ELR (cell line): Measurements from ENCODE around the gene NOL4L.

Experiments used
- DNase-seq: peaks from one replicate; pipeline ENCODE4 v3.0.0-alpha.2; 2015; ENCODE audit warnings: low read depth

The NOL4L gene

GRCh38 chr20:32523613-32524213 is 61.4 kb downstream of the NOL4L start:
- DNase-seq, result no peak

- DNase-seq, result peak; percentile 79
Observed at GRCh38 chr20:32522776-32523612, 62.1 kb downstream of the NOL4L start.

DNA sequence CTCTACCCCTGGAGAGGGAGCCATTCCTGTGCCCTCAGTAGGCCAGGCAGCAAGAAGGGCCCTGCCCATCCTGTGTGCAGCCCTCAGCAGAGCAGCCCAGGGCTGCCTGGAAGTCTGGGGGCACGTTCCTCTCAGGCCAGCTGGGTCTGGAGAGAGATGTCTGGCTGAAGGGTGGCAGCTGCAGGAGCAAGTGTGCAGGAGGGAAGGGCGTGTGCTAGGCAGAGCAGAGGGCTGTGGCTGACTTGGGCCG is 62.7 kb downstream of the NOL4L start:
- DNase-seq, result no peak

DNA sequence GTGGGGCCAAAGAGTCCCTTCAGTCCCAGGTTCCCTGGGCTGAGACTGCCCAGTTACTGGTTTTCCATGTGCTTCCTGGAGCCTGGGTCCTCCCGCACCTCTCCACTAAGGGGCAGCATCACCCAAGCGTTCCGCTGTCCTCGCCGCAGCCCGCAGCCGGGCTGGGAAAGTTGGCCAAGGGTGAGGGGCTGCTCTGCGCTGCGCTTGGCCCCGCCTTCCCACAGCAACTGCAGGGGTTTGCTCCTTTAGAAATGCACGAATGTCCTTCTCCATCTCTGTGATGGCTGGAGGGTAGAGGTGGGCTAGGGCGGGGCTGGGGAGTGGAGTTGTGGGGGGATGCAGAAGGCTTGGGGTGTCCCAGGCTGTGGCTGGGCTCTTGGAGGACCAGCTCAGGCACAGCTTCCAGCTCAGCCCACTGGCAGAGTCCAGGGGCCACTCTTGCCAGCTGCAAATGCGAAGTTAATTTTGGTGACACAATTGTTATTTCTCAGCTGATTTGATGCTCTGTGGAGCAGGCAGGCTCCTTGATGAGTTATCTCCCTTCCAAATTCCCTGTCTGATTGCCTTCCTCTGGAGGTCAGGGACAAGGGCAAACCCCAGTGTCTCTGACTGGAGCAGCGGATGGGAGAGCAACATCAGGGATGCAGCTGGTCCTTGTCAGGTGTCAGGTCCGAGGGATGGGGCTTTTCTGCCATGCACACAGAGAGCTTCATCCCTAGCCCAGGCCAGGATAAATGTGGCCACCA is 63.2 kb downstream of the NOL4L start:
- peak; percentile 77 for DNase-seq

DNA sequence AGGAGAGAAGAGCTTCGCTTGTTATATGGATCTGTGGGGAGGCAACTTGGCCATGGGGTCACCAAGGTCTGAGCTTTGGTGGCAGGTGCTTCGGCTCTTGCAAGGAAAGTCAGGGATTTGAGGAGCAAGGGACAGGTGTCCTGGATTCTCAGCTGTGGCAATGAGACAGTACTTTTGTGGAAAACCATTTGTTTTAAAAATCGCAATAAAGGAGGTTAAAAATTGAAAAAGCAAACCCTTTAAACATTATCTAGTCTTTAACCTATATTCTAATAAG is 64.3 kb downstream of the NOL4L start:
- DNase-seq, result no peak

- no peak for DNase-seq
Observed at GRCh38 chr20:32519381-32519730, 65.8 kb downstream of the NOL4L start.

DNA sequence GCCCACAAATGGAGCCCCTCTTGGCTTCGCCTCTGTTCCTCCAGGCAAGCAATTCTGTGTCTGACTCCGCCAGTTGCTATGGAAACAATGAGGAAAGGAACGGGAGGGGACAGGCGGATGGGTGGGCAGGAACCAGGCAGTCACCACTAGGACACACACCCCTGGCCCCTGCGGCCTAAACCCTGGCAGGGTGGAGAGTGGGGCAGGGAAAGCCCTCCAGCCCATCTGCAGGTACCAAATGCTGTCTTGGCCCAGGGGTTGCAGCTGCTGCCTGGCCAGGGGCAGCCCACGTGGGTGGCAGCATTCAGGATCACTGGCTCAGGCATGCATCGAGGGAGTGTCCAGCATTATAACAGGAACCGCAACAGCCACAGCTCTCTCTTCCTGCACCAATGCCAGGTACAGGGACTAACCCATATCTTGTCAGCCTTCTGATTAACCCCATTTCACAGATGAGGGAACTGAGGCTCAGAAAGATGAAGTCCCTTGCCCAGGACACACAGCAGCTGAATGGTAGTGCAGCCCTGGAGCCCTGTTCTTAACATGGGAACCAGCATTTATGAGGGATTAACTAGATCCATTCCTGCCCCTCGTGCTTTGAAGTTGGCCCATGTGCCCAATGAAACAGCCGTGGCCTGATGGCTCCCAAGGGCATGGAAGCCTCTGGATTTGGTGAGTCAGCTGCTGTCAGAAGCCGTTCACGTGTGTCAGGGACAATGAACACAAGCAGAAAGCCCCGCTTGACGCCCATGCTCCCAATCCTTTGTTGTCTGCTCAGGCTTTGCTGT is 66.3 kb downstream of the NOL4L start:
- no peak for DNase-seq

GRCh38 chr20:32517914-32518592 is 67.1 kb downstream of the NOL4L start:
- no peak for DNase-seq

GRCh38 chr20:32517518-32517873 is 67.6 kb downstream of the NOL4L start:
- DNase-seq, result no peak

DNA sequence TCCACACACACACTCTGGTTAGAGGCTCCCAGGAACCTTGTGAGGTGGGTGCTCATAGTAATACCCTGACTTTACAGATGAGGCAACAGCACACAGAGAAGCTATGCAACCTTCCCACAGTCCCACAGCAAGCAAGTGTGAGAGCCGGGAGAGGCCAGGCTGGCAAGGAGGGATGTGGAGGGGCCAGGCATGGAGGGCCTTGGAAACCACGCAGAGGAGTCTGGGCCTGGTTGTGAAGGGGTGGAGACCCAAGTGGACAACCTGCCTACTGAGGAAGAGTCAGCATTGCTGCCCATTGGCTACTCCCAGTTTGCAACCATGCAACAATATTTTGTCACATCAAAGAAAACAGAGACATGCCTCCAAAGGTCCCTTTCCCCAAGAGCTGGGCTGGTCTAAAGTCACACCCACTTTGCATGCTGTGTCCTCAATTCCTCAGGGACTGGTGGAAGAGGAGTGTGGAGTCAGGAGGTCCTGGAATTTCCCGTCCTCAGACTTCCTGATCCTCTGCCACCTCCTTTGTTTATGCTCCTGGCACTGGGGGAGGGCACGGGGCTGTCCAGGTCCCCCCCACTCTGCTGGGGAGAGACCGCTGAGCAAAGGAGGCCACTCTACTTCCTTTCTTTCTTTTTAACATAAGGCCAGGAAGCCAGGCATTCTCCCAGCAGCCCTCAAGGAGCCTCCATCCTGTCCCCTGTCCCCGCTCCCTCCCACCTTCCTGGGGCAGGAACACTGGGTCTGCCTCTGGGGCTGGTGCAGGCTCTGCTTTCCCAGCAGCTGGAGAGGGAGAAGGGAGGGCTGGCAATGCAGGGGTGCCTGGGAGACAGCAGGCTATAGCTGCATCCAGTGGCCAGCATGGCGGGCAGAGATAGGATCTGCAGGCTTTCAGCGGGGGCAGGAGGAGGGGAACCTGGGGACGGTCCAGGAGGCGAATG is 68.3 kb downstream of the NOL4L start:
- DNase-seq, result no peak

GRCh38 chr20:32515631-32516101 is 69.5 kb downstream of the NOL4L start:
- no peak for DNase-seq

- no peak for DNase-seq
Observed at GRCh38 chr20:32514760-32515159, 70.4 kb downstream of the NOL4L start.

GRCh38 chr20:32513031-32513866 is 71.9 kb downstream of the NOL4L start:
- DNase-seq, result no peak

DNA sequence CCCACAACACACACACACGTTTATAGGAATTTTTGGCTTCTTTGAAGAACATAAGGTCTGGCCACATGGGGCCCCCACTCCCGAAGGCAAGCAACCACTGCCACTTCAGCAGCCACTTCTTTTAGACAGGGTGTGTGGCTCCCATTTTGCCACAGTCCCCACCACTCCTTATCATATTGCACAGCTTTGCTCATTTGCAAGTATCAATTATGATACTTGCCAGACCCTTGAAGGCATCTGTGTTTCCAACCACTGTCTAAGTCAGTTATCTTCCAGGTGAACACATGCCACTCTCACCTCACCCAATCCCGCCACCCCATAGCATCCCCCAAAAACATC is 73.1 kb downstream of the NOL4L start:
- no peak for DNase-seq

GRCh38 chr20:32511358-32512046 is 73.6 kb downstream of the NOL4L start:
- DNase-seq, result no peak

DNA sequence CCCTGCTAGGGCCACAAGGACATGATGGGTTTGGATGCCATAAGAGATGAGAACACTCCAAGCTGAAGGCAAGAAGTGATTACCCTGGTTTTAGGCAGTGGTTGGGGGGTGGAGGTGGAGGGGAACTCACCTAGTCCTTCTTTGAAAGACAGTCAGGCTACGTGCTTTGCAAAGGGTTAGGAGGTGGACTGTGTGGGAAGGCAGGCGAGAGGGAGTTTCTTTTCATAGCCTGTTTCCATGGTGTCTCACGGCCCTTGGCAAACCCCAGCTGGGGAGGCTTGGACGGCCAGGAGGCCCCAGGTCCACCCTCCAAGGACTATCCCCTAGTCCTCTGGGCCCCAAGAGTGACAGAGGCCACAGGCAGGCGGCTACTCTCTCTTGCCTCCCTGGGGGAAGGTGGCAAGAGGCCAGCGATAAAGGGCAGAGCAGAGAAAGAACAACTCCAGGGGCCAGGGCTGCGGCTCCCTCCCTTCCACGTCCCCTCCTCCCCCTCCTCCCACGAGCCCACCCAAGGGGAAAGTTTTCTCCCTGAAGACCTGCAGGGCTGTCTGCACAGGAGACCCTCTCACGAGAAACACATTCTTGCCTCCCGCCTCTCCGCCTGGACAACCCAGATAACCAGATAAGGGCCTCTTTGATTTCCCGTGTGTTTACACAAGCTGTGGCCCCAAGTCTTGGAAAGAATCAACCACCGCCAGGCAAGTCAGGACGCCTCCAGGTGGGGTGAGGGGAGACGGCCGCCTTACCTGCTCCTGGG is 74.4 kb downstream of the NOL4L start:
- DNase-seq, result no peak

DNA sequence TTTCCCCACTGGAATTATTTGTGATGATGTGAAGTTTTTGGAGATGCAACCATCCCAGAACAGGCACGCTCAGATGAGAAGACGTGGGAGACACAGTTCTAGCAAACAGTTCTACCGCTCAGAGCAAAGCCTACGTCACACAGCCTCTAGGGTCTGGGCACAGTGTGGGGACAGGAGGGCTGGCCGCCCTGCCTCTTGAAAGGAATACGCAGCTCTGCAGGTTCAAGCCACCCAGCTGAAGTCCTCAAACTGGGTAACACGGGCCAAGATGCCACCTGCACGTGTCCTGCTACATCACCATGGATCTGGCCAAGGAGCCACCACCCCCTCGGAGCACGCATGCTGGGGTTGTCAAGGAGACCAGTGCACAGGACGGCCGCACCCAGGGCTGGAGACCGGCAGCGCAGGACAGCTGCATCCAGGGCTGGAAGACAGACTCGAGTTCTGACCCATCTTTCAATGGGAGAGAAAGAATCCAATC is 75.0 kb downstream of the NOL4L start:
- no peak for DNase-seq

DNA sequence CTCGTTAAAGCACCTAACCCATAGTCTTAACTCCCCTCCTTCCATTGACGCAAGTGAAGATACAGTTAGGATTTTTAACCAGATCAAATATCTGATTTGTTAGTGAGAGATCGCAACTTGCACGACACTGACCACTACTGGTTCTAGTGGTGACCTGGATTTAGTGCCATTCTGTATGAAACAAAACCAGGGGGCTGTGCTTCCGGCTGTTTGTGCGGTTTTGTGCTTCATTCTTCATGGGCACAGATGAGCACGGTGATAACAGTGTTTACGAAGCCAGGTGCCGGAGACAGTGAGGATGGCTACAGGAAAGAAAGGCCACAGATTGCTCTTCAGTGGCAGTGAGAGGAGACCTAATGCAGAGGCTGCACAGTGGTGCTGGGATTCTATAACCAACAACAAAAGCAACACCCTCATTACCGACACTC is 75.5 kb downstream of the NOL4L start:
- DNase-seq, result peak; percentile 73

- DNase-seq, result no peak
Observed at GRCh38 chr20:32508775-32509119, 76.4 kb downstream of the NOL4L start.
